GM23338 (cell line): ENCODE data around the gene DNAJC13. TPM values are rescaled to one million over a fixed set of nuclear protein-coding genes. Genes with fewer than 3 reads are reported as not detected.

Experiments
- ATAC-seq: fragments of 200-7000 bp; cut with Tn5 transposase; 3 replicates; pipeline ENCODE4 v1.9.1; 2020
- DNase-seq: peaks from one replicate; pipeline ENCODE4 v3.0.0-alpha.2; 2015; ENCODE audit warnings: low spot score
- H2AFZ ChIP-seq: fragments of 200-600 bp; sonication (generic); 2 replicates; pipeline ENCODE4 v1.8.0; 2016; ENCODE audit warnings: antibody characterized with exemption, mild to moderate bottlenecking, moderate library complexity
- H3F3A ChIP-seq: fragments of 200-600 bp; sonication (generic); replicated peaks from 2 replicates; pipeline ENCODE4 v1.8.0; 2017; ENCODE audit warnings: antibody characterized with exemption, mixed run types, low read depth
- H3K27ac ChIP-seq: fragments of 200-600 bp; sonication (generic); 2 replicates; pipeline ENCODE4 v1.6.1; 2016; ENCODE audit warnings: low read depth
- H3K27me3 ChIP-seq: fragments of 200-600 bp; sonication (generic); 2 replicates; pipeline ENCODE4 v1.8.0; 2016; ENCODE audit warnings: mild to moderate bottlenecking, mixed run types, moderate library complexity; ENCODE audit not compliant: insufficient read depth
- H3K36me3 ChIP-seq: fragments of 200-600 bp; sonication (generic); 2 replicates; pipeline ENCODE4 v1.8.0; 2016; ENCODE audit warnings: mild to moderate bottlenecking; ENCODE audit not compliant: insufficient read depth
- H3K4me1 ChIP-seq: fragments of 200-600 bp; sonication (generic); 2 replicates; pipeline ENCODE4 v1.8.0; 2016; ENCODE audit warnings: mild to moderate bottlenecking, moderate library complexity; ENCODE audit not compliant: insufficient read depth
- H3K4me2 ChIP-seq: fragments of 200-600 bp; sonication (generic); 2 replicates; pipeline ENCODE4 v1.7.1; 2017; ENCODE audit warnings: mixed run types
- H3K4me3 ChIP-seq: fragments of 200-600 bp; sonication (generic); 2 replicates; pipeline ENCODE4 v1.6.1; 2016; ENCODE audit warnings: mixed run types
- H3K79me2 ChIP-seq: fragments of 200-600 bp; sonication (generic); replicated peaks from 2 replicates; pipeline ENCODE4 v1.8.0; 2017; ENCODE audit warnings: mild to moderate bottlenecking; ENCODE audit not compliant: insufficient read depth
- H3K9me2 ChIP-seq: fragments of 200-600 bp; sonication (generic); 2 replicates; pipeline ENCODE4 v1.8.0; 2017; ENCODE audit not compliant: insufficient read depth
- H4K20me1 ChIP-seq: fragments of 200-600 bp; sonication (generic); replicated peaks from 2 replicates; pipeline ENCODE4 v1.8.0; 2017; ENCODE audit warnings: mild to moderate bottlenecking; ENCODE audit not compliant: insufficient read depth
- H3K27ac Mint-ChIP-seq: 2 replicates; pipeline ENCODE4 v1.8.0; 2020; ENCODE audit warnings: inconsistent platforms, mild to moderate bottlenecking, moderate library complexity, mixed read lengths
- H3K27me3 Mint-ChIP-seq: 3 replicates; pipeline ENCODE4 v1.8.0; 2022; ENCODE audit warnings: low read depth, mild to moderate bottlenecking, moderate library complexity, mixed read lengths, inconsistent platforms; ENCODE audit not compliant: insufficient read depth, poor library complexity
- H3K36me3 Mint-ChIP-seq: 3 replicates; pipeline ENCODE4 v1.8.0; 2021; ENCODE audit warnings: low read depth, mild to moderate bottlenecking, inconsistent platforms, moderate library complexity, mixed read lengths
- H3K4me1 Mint-ChIP-seq: 3 replicates; pipeline ENCODE4 v1.8.0; 2020; ENCODE audit warnings: mild to moderate bottlenecking, inconsistent platforms, mixed read lengths
- H3K4me3 Mint-ChIP-seq: 3 replicates; pipeline ENCODE4 v1.8.0; 2021; ENCODE audit warnings: moderate library complexity, mild to moderate bottlenecking, inconsistent platforms, mixed read lengths
- H3K9me3 Mint-ChIP-seq: 3 replicates; pipeline ENCODE4 v1.8.0; 2020; ENCODE audit warnings: moderate library complexity, mild to moderate bottlenecking, inconsistent platforms, mixed read lengths
- CREB1 ChIP-seq: fragments of 250-450 bp; sonication (Bioruptor Pico); IDR thresholded peaks from 2 replicates; pipeline ENCODE4 v1.5.0; 2020; ENCODE audit warnings: low read depth, mild to moderate bottlenecking, moderate library complexity
- EZH2phosphoT487 ChIP-seq: fragments of 200-600 bp; sonication (generic); IDR thresholded peaks from one replicate; pipeline ENCODE4 v1.8.1; 2018; ENCODE audit warnings: antibody characterized with exemption; ENCODE audit not compliant: unreplicated experiment
- NANOG ChIP-seq: IDR thresholded peaks from 2 replicates; pipeline ENCODE4 v1.6.1; 2016; ENCODE audit warnings: antibody characterized with exemption, borderline replicate concordance
- STAT1 ChIP-seq: IDR thresholded peaks from one replicate; pipeline ENCODE4 v1.6.1; 2016; ENCODE audit warnings: antibody characterized with exemption; ENCODE audit not compliant: unreplicated experiment
- ZNF114 ChIP-seq: fragments of 250-450 bp; sonication (Bioruptor Pico); IDR thresholded peaks from 2 replicates; pipeline ENCODE4 v1.5.0; 2020; ENCODE audit warnings: mild to moderate bottlenecking, moderate library complexity
- polyA plus RNA-seq: library from polyadenylated mRNA; unstranded; fragments of >200 nt; fragmentation: Nextera tagmentation; extraction: Ambion mirVana; gene quantifications from 2 replicates; pipeline ENCODE4 v1.2.1, GENCODE V29; 2016
- total RNA-seq: library from RNA; depleted of rRNA; stranded (reverse); fragments of >200 nt; shearing (Covaris generic); gene quantifications from 2 replicates; pipeline ENCODE4 v1.2.3, GENCODE V29; 2014
- TF ChIP-seq, protein P1 (sequence below): IDR thresholded peaks from one replicate; pipeline ENCODE4 v1.6.1; 2018; ENCODE audit warnings: antibody characterized with exemption; ENCODE audit not compliant: unreplicated experiment
- TF ChIP-seq, protein P2 (sequence below): fragments of 250-450 bp; sonication (Bioruptor Pico); IDR thresholded peaks from 2 replicates; pipeline ENCODE4 v1.5.0; 2020; ENCODE audit warnings: mild to moderate bottlenecking, moderate library complexity
- TF ChIP-seq, protein P3 (sequence below), 2 experiments: fragments of 200-600 bp in 1 of 2; sonication (generic) in 1 of 2; conservative IDR thresholded peaks; 2 replicates each; pipeline versions ENCODE4 v1.5.1 to v1.6.1; 2016 to 2017; ENCODE audit warnings: antibody characterized with exemption in 2 of 2, low read depth in 2 of 2, mild to moderate bottlenecking in 2 of 2, moderate library complexity in 1 of 2

Gene DNAJC13
- total and polyA plus RNA-seq, 2 experiments from 2014 or later = 8.3 to 33.6 TPM

DNA sequence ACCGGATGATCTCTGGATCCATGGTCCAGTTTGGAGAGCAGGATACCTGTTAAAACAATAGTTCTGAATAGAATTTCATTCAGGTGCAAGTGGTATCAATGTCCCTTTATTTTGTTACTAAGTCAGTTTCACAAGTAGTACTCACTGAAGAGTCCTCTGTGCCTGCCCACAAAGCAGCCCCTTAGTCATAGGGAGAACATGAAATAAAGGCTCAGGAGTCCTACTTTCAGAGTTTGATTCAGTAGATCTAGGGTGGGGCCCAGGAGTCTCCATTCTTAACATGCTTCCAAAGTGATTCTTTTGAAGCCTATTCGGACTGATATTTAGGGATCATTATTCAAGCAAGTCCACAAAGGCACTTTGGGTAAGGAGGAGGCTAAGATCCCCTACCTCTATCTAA lies 100.0 kb downstream of the DNAJC13 start:
- no peaks in the 10 kb centered on the region for H3K4me1 ChIP-seq
- H3K27ac Mint-ChIP-seq = no peak overlapping the region
- H3K27ac ChIP-seq = no peak overlapping the region
- H3K36me3 Mint-ChIP-seq = peaks cover 39% of the 10 kb centered on the region
- peaks cover 18% of the 10 kb centered on the region for H3K36me3 ChIP-seq
- no peak overlapping the region for H3K4me2 ChIP-seq
- no peaks in the 10 kb centered on the region for H3K79me2 ChIP-seq
- no peak overlapping the region for H2AFZ ChIP-seq
- H4K20me1 ChIP-seq = no peaks in the 10 kb centered on the region; the same call in 1 of the 2 replicates
- no peaks in the 10 kb centered on the region for H3K27me3 ChIP-seq
- H3K9me3 Mint-ChIP-seq = no peaks in the 10 kb centered on the region
- DNase-seq (no peak), ATAC-seq (no peak)
- H3K4me3 ChIP-seq = no peak overlapping the region
- TF ChIP-seq CREB1 = no peak
- no peak for TF ChIP-seq EZH2phosphoT487
- no peak for TF ChIP-seq NANOG
- no peak for TF ChIP-seq STAT1
- TF ChIP-seq, protein P1, sequence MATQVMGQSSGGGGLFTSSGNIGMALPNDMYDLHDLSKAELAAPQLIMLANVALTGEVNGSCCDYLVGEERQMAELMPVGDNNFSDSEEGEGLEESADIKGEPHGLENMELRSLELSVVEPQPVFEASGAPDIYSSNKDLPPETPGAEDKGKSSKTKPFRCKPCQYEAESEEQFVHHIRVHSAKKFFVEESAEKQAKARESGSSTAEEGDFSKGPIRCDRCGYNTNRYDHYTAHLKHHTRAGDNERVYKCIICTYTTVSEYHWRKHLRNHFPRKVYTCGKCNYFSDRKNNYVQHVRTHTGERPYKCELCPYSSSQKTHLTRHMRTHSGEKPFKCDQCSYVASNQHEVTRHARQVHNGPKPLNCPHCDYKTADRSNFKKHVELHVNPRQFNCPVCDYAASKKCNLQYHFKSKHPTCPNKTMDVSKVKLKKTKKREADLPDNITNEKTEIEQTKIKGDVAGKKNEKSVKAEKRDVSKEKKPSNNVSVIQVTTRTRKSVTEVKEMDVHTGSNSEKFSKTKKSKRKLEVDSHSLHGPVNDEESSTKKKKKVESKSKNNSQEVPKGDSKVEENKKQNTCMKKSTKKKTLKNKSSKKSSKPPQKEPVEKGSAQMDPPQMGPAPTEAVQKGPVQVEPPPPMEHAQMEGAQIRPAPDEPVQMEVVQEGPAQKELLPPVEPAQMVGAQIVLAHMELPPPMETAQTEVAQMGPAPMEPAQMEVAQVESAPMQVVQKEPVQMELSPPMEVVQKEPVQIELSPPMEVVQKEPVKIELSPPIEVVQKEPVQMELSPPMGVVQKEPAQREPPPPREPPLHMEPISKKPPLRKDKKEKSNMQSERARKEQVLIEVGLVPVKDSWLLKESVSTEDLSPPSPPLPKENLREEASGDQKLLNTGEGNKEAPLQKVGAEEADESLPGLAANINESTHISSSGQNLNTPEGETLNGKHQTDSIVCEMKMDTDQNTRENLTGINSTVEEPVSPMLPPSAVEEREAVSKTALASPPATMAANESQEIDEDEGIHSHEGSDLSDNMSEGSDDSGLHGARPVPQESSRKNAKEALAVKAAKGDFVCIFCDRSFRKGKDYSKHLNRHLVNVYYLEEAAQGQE = no peak
- no peak for TF ChIP-seq ZNF114 (CRISPR knock-in tag)
- TF ChIP-seq, protein P2, sequence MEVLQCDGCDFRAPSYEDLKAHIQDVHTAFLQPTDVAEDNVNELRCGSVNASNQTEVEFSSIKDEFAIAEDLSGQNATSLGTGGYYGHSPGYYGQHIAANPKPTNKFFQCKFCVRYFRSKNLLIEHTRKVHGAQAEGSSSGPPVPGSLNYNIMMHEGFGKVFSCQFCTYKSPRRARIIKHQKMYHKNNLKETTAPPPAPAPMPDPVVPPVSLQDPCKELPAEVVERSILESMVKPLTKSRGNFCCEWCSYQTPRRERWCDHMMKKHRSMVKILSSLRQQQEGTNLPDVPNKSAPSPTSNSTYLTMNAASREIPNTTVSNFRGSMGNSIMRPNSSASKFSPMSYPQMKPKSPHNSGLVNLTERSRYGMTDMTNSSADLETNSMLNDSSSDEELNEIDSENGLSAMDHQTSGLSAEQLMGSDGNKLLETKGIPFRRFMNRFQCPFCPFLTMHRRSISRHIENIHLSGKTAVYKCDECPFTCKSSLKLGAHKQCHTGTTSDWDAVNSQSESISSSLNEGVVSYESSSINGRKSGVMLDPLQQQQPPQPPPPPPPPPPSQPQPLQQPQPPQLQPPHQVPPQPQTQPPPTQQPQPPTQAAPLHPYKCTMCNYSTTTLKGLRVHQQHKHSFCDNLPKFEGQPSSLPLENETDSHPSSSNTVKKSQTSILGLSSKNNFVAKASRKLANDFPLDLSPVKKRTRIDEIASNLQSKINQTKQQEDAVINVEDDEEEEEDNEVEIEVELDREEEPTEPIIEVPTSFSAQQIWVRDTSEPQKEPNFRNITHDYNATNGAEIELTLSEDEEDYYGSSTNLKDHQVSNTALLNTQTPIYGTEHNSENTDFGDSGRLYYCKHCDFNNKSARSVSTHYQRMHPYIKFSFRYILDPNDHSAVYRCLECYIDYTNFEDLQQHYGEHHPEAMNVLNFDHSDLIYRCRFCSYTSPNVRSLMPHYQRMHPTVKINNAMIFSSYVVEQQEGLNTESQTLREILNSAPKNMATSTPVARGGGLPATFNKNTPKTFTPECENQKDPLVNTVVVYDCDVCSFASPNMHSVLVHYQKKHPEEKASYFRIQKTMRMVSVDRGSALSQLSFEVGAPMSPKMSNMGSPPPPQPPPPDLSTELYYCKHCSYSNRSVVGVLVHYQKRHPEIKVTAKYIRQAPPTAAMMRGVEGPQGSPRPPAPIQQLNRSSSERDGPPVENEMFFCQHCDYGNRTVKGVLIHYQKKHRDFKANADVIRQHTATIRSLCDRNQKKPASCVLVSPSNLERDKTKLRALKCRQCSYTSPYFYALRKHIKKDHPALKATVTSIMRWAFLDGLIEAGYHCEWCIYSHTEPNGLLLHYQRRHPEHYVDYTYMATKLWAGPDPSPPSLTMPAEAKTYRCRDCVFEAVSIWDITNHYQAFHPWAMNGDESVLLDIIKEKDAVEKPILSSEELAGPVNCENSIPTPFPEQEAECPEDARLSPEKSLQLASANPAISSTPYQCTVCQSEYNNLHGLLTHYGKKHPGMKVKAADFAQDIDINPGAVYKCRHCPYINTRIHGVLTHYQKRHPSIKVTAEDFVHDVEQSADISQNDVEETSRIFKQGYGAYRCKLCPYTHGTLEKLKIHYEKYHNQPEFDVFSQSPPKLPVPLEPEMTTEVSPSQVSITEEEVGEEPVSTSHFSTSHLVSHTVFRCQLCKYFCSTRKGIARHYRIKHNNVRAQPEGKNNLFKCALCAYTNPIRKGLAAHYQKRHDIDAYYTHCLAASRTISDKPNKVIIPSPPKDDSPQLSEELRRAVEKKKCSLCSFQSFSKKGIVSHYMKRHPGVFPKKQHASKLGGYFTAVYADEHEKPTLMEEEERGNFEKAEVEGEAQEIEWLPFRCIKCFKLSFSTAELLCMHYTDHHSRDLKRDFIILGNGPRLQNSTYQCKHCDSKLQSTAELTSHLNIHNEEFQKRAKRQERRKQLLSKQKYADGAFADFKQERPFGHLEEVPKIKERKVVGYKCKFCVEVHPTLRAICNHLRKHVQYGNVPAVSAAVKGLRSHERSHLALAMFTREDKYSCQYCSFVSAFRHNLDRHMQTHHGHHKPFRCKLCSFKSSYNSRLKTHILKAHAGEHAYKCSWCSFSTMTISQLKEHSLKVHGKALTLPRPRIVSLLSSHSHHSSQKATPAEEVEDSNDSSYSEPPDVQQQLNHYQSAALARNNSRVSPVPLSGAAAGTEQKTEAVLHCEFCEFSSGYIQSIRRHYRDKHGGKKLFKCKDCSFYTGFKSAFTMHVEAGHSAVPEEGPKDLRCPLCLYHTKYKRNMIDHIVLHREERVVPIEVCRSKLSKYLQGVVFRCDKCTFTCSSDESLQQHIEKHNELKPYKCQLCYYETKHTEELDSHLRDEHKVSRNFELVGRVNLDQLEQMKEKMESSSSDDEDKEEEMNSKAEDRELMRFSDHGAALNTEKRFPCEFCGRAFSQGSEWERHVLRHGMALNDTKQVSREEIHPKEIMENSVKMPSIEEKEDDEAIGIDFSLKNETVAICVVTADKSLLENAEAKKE = no peak
- TF ChIP-seq, protein P3, sequence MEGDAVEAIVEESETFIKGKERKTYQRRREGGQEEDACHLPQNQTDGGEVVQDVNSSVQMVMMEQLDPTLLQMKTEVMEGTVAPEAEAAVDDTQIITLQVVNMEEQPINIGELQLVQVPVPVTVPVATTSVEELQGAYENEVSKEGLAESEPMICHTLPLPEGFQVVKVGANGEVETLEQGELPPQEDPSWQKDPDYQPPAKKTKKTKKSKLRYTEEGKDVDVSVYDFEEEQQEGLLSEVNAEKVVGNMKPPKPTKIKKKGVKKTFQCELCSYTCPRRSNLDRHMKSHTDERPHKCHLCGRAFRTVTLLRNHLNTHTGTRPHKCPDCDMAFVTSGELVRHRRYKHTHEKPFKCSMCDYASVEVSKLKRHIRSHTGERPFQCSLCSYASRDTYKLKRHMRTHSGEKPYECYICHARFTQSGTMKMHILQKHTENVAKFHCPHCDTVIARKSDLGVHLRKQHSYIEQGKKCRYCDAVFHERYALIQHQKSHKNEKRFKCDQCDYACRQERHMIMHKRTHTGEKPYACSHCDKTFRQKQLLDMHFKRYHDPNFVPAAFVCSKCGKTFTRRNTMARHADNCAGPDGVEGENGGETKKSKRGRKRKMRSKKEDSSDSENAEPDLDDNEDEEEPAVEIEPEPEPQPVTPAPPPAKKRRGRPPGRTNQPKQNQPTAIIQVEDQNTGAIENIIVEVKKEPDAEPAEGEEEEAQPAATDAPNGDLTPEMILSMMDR (conservative IDR thresholded peaks at IDR 0.05; ENCODE audit: low read depth in 2 of 2) = no peak
- no peaks in the 10 kb centered on the region for H3K27me3 Mint-ChIP-seq
- H3K4me1 Mint-ChIP-seq = no peaks in the 10 kb centered on the region
- H3F3A ChIP-seq = no peaks in the 10 kb centered on the region
- H3K4me3 Mint-ChIP-seq = no peak overlapping the region
- H3K9me2 ChIP-seq = no peaks in the 10 kb centered on the region
